Measurements from ENCODE around the gene MTMR10. TPM values are rescaled to one million over a fixed set of nuclear protein-coding genes. Genes with fewer than 3 reads are reported as not detected.

Gene MTMR10
- total RNA-seq, 5 donors from 2014 or later (not counting 1 experiment from before 2014, with no cell fraction given), result 29.2 to 40.7 (median 33.1) TPM

DNA sequence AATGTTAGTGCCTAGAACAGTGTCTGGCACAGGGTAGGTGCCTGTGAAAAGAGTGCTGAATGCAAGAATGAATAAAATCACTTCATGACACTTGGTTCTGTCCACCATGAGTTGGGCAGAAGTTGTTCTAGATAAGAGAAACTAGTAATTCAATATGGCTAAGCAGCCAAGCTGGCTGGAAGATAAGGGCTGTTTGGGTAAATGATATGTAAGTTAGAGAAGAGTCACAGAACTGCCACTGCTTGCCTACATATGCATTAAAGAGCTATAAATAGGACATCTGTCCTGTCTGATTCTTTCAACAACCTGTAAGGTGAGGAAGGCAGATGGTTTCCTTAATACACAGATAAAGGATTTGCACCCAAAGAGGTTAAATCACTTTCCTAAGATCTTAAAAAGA, 13.1 kb downstream of the MTMR10 start:
- ChIA-PET CTCF (interaction anchor here in 1 of 2 donors (1.3 kb wide), 1 partner anchor 11 kb away, joined by 3 read pairs; no protein-coding TSS in a partner anchor), POLR2A (interaction anchor here in 1 of 2 donors (0.6 kb wide), 1 partner anchor 15 kb away, joined by 5 read pairs; no protein-coding TSS in a partner anchor)
- Histone ChIP-seq H3K27ac (ENCODE audit: low read length) (no peak overlapping the region), H3K36me3 (ENCODE audit: control insufficient read depth in 2 of 2, extremely low read depth in 1 of 2, insufficient read depth in 1 of 2, low read length in 1 of 2) (peaks cover 9 to 49% of the 10 kb centered on the region in 2 donors), H3K4me3 (ENCODE audit: control insufficient read depth in 1 of 2, extremely low read depth in 1 of 2, low read length in 1 of 2) (no peak overlapping the region), H3K27me3 (replicated peaks in 1 of 2; ENCODE audit: control insufficient read depth in 2 of 2, extremely low read depth in 1 of 2, insufficient read depth in 2 of 2, low read length in 1 of 2) (no peaks in the 10 kb centered on the region), H3K4me1 (ENCODE audit: control insufficient read depth in 1 of 2, extremely low read depth in 1 of 2, insufficient read depth in 2 of 2, low read length in 2 of 2) (peaks cover 7% of the 10 kb centered on the region in 2 experiments), H3K9me3 (no peaks in the 10 kb centered on the region)
- no peaks in the 10 kb centered on the region for H3K27me3 Mint-ChIP-seq
- DNase-seq, result no peak
- H3K4me1 Mint-ChIP-seq, result peaks cover 51 to 53% (median 52%) of the 10 kb centered on the region in 3 donors
- H3K36me3 Mint-ChIP-seq, result peaks cover 49% of the 10 kb centered on the region
- no peak overlapping the region for H3K27ac Mint-ChIP-seq
- H3K4me3 Mint-ChIP-seq, result no peak overlapping the region
- no peaks in the 10 kb centered on the region for H3K9me3 Mint-ChIP-seq
- no peak for ATAC-seq (replicated peaks in 1 of 4)

DNA sequence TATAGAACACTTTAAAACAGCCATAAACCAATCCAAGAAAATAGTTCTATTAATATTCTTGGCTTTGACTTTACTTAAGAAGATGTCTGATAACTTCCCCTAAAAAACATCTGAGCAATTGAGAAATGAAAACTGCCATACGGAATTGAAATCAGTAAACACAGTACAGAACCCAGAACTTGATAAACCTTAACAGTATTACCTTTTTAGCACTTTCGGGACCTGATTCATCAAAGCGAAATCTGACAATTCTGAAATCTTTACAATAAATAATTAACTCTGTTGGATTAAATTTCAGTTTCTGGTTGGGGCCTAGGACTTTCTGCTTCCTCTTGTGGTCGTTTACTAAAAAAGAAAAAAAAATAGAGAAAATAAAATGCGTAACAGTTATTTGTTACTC, 17.3 kb downstream of the MTMR10 start:
- Mint-ChIP-seq H3K4me3 (no peak overlapping the region), H3K27me3 (no peaks in the 10 kb centered on the region), H3K27ac (no peak overlapping the region), H3K4me1 (peaks cover 27 to 48% (median 38%) of the 10 kb centered on the region in 3 donors), H3K9me3 (no peaks in the 10 kb centered on the region), H3K36me3 (peaks cover 49% of the 10 kb centered on the region)
- WGBS (ENCODE audit: insufficient coverage), result no CpG with 5 or more reads among the region's 5 CpGs
- H3K4me1 ChIP-seq (ENCODE audit: control insufficient read depth in 1 of 2, extremely low read depth in 1 of 2, insufficient read depth in 2 of 2, low read length in 2 of 2), result peaks cover 0 to under 1% of the 10 kb centered on the region in 2 experiments
- H3K4me3 ChIP-seq (ENCODE audit: control insufficient read depth in 1 of 2, extremely low read depth in 1 of 2, low read length in 1 of 2), result no peak overlapping the region
- DNase-seq (no peak), ATAC-seq (replicated peaks in 1 of 4) (no peak)
- CTCF ChIA-PET, result no interaction called here
- H3K36me3 ChIP-seq (ENCODE audit: control insufficient read depth in 2 of 2, extremely low read depth in 1 of 2, insufficient read depth in 1 of 2, low read length in 1 of 2), result peaks cover 0 to 34% of the 10 kb centered on the region in 2 donors
- H3K9me3 ChIP-seq, result no peaks in the 10 kb centered on the region
- H3K27me3 ChIP-seq (replicated peaks in 1 of 2; ENCODE audit: control insufficient read depth in 2 of 2, extremely low read depth in 1 of 2, insufficient read depth in 2 of 2, low read length in 1 of 2), result no peaks in the 10 kb centered on the region
- no peak overlapping the region for H3K27ac ChIP-seq (ENCODE audit: low read length)
- POLR2A ChIA-PET, result no interaction called here

DNA sequence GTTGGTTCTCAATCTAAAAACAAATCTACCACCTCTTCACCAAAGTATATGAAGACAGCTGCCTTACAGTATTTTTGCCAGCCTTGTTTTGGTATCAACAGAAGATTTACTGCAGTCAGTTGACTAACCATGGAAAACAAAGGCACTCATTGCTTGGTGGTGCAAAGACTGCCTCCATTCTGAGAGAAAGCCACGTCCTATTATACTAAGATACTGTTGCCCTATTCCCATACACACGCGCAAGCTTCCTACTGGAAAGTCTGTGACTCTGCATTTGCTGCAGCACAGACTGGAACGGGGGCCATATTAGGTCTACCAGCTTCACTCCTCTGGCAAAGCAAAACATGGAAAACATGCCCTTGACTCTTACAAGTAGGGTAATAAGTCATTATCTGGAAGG, 18.0 kb downstream of the MTMR10 start:
- 100% methylated on average over 4 of the region's 4 CpGs for WGBS (ENCODE audit: insufficient coverage)
- Histone ChIP-seq H3K27me3 (replicated peaks in 1 of 2; ENCODE audit: control insufficient read depth in 2 of 2, extremely low read depth in 1 of 2, insufficient read depth in 2 of 2, low read length in 1 of 2) (no peaks in the 10 kb centered on the region), H3K27ac (ENCODE audit: low read length) (no peak overlapping the region), H3K4me3 (ENCODE audit: control insufficient read depth in 1 of 2, extremely low read depth in 1 of 2, low read length in 1 of 2) (no peak overlapping the region), H3K9me3 (no peaks in the 10 kb centered on the region), H3K36me3 (ENCODE audit: control insufficient read depth in 2 of 2, extremely low read depth in 1 of 2, insufficient read depth in 1 of 2, low read length in 1 of 2) (peaks cover 0 to 33% of the 10 kb centered on the region in 2 donors), H3K4me1 (ENCODE audit: control insufficient read depth in 1 of 2, extremely low read depth in 1 of 2, insufficient read depth in 2 of 2, low read length in 2 of 2) (peaks cover 0 to 5% of the 10 kb centered on the region in 2 experiments)
- Mint-ChIP-seq H3K4me3 (no peak overlapping the region), H3K4me1 (peaks cover 20 to 44% (median 33%) of the 10 kb centered on the region in 3 donors), H3K27me3 (no peaks in the 10 kb centered on the region), H3K27ac (no peak overlapping the region), H3K36me3 (peaks cover 48% of the 10 kb centered on the region), H3K9me3 (no peaks in the 10 kb centered on the region)
- ATAC-seq (replicated peaks in 1 of 4), result no peak
- CTCF ChIA-PET, result no interaction called here
- no peak for DNase-seq
- POLR2A ChIA-PET, result interaction anchor here in 1 of 2 donors (0.8 kb wide), 1 partner anchor 15 kb away, joined by 4 read pairs; no protein-coding TSS in a partner anchor

DNA sequence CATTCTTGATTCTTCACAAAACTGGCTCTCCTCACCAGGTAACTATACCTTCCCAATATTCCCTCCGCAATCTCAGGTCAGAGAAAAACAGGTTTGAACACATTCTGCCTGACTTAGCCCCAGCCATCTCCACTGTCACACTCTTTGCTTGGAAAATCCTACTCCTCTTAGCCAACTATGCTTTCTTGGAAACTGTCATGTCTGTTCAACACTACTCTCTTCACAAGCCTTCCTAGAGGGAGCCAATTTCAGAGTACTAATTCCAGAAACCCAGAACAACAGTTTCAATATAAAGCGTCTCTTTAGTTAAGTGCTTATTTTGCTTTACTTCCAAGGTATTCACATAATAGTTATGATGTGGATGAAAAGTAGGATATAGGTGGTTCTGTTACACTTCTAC, 21.7 kb downstream of the MTMR10 start:
- Histone ChIP-seq H3K36me3 (ENCODE audit: control insufficient read depth in 2 of 2, extremely low read depth in 1 of 2, insufficient read depth in 1 of 2, low read length in 1 of 2) (peaks cover 0 to 43% of the 10 kb centered on the region in 2 donors), H3K4me1 (ENCODE audit: control insufficient read depth in 1 of 2, extremely low read depth in 1 of 2, insufficient read depth in 2 of 2, low read length in 2 of 2) (peaks cover 0 to 5% of the 10 kb centered on the region in 2 experiments), H3K9me3 (no peaks in the 10 kb centered on the region), H3K27ac (ENCODE audit: low read length) (no peak overlapping the region), H3K4me3 (ENCODE audit: control insufficient read depth in 1 of 2, extremely low read depth in 1 of 2, low read length in 1 of 2) (no peak overlapping the region), H3K27me3 (replicated peaks in 1 of 2; ENCODE audit: control insufficient read depth in 2 of 2, extremely low read depth in 1 of 2, insufficient read depth in 2 of 2, low read length in 1 of 2) (no peaks in the 10 kb centered on the region)
- no peak for ATAC-seq (replicated peaks in 1 of 4)
- WGBS (ENCODE audit: insufficient coverage), result 100% methylated on average over 1 of the region's 2 CpGs
- Mint-ChIP-seq H3K36me3 (peaks cover 56% of the 10 kb centered on the region), H3K4me1 (peaks cover 15 to 31% (median 25%) of the 10 kb centered on the region in 3 donors), H3K4me3 (no peak overlapping the region), H3K27ac (peak overlapping the region in 1 of 2 donors; percentile 42), H3K9me3 (no peaks in the 10 kb centered on the region), H3K27me3 (no peaks in the 10 kb centered on the region)
- DNase-seq, result no peak
- CTCF ChIA-PET, result no interaction called here
- POLR2A ChIA-PET, result no interaction called here

DNA sequence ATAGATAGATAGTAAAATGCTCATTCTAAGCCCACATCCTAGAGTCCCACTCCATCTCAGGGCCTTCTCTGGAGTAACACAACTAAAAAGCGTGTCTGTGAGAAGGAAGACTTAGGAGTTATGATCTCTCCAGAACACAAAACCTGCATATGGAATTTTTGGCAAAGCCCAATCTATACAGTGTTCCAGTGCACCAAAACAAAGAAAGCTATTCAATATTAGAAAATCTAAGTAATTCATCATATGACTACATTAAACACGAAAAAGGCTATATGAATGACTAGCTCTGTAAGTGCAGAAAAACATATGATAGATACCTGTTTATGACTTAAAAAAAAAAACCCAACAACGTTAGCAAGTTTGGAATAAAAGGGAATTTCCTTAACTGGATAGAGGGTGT, 27.7 kb downstream of the MTMR10 start:
- ChIA-PET CTCF (interaction anchor here in 1 of 2 donors (0.6 to 0.9 kb wide), 2 partner anchors 32 to 164 kb away, joined by 3 read pairs; no protein-coding TSS in a partner anchor), POLR2A (interaction anchor here in 1 of 2 donors (0.6 to 1.1 kb wide), 2 partner anchors 14 to 17 kb away, joined by 3 to 5 read pairs; no protein-coding TSS in a partner anchor)

DNA sequence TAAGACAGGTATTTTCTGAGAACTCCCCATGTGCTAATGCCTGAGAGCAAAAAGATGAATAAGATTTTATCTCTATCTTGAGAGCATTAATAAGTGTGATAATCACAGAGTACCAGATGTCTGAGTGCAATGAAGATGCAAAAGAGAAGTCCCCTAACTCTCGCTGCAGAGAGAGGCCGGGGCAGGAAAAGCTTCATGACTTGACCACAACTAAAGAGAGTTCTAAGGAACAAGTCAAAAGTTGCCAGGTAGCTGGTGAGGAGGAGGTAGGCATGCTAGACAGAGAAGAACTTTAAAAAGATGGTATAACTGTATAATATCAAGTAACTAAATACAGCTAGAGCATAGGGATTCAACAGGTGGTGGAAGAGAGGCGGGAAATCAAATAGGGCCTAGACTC, 28.8 kb downstream of the MTMR10 start:
- Mint-ChIP-seq H3K36me3 (peaks cover 57% of the 10 kb centered on the region), H3K27ac (peak overlapping the region in 1 of 2 donors; percentile 40), H3K4me3 (peak overlapping the region in 1 of 3 donors; percentile 28), H3K9me3 (no peaks in the 10 kb centered on the region), H3K4me1 (peaks cover 17 to 36% (median 19%) of the 10 kb centered on the region in 3 donors), H3K27me3 (no peaks in the 10 kb centered on the region)
- no CpG with 5 or more reads among the region's 3 CpGs for WGBS (ENCODE audit: insufficient coverage)
- ChIA-PET CTCF (interaction anchor here in 1 of 2 donors (0.9 kb wide), 1 partner anchor 165 kb away, joined by 3 read pairs; no protein-coding TSS in a partner anchor), POLR2A (no interaction called here)
- Histone ChIP-seq H3K27ac (ENCODE audit: low read length) (no peak overlapping the region), H3K4me1 (ENCODE audit: control insufficient read depth in 1 of 2, extremely low read depth in 1 of 2, insufficient read depth in 2 of 2, low read length in 2 of 2) (peaks cover 11 to 12% of the 10 kb centered on the region in 2 experiments), H3K27me3 (replicated peaks in 1 of 2; ENCODE audit: control insufficient read depth in 2 of 2, extremely low read depth in 1 of 2, insufficient read depth in 2 of 2, low read length in 1 of 2) (no peaks in the 10 kb centered on the region), H3K4me3 (ENCODE audit: control insufficient read depth in 1 of 2, extremely low read depth in 1 of 2, low read length in 1 of 2) (no peak overlapping the region), H3K36me3 (ENCODE audit: control insufficient read depth in 2 of 2, extremely low read depth in 1 of 2, insufficient read depth in 1 of 2, low read length in 1 of 2) (peaks cover 0 to 51% of the 10 kb centered on the region in 2 donors), H3K9me3 (no peaks in the 10 kb centered on the region)
- DNase-seq, result peak in 1 of 35 experiments; percentile 14
- ATAC-seq (replicated peaks in 1 of 4), result peak in 3 of 4 experiments; percentile 35 to 70 (median 66)

More for the DNA sequence above, 27.7 kb downstream of the MTMR10 start:
- no peak for DNase-seq
- H3K27me3 ChIP-seq (replicated peaks in 1 of 2; ENCODE audit: control insufficient read depth in 2 of 2, extremely low read depth in 1 of 2, insufficient read depth in 2 of 2, low read length in 1 of 2), result no peaks in the 10 kb centered on the region
- Mint-ChIP-seq H3K27me3 (no peaks in the 10 kb centered on the region), H3K4me3 (no peak overlapping the region), H3K9me3 (no peaks in the 10 kb centered on the region), H3K27ac (no peak overlapping the region), H3K4me1 (peaks cover 19 to 36% (median 21%) of the 10 kb centered on the region in 3 donors), H3K36me3 (peaks cover 52% of the 10 kb centered on the region)
- H3K4me3 ChIP-seq (ENCODE audit: control insufficient read depth in 1 of 2, extremely low read depth in 1 of 2, low read length in 1 of 2), result no peak overlapping the region
- ATAC-seq (replicated peaks in 1 of 4), result no peak
- no CpG with 5 or more reads among the region's 3 CpGs for WGBS (ENCODE audit: insufficient coverage)
- H3K27ac ChIP-seq (ENCODE audit: low read length), result no peak overlapping the region
- H3K4me1 ChIP-seq (ENCODE audit: control insufficient read depth in 1 of 2, extremely low read depth in 1 of 2, insufficient read depth in 2 of 2, low read length in 2 of 2), result peaks cover 12 to 14% of the 10 kb centered on the region in 2 experiments
- peaks cover 0 to 45% of the 10 kb centered on the region in 2 donors for H3K36me3 ChIP-seq (ENCODE audit: control insufficient read depth in 2 of 2, extremely low read depth in 1 of 2, insufficient read depth in 1 of 2, low read length in 1 of 2)
- no peaks in the 10 kb centered on the region for H3K9me3 ChIP-seq

Data from T-cell (primary cell).